ENCODE data around the gene BNIP5.

BNIP5 gene

DNA sequence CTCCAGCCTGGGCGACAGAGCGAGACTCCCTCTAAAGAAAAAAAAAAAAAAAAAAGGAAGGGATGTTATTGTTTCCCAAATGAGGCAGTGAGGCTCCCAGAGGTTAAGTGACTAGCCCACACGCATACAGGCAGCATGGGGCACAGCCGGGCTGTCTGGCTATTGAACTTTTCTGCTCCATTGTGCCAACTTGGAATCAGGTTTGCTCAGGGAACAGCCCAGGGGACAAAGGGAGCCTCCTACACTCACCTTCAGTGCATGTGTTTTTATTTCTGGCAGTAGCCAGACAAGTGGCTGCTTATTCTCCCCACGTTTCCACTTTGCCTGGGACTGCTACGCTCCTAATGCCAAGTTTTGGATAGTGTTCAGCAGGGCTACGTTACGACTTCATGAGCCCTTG lies 40.1 kb upstream of the BNIP5 start:
- Histone ChIP-seq H3F3A (ENCODE audit: low read depth) (no peaks in the 10 kb centered on the region), H4K20me1 (ENCODE audit: insufficient read depth, low read length, poor library complexity, severe bottlenecking) (no peaks in the 10 kb centered on the region), H3K79me2 (ENCODE audit: insufficient read depth, low read length) (no peaks in the 10 kb centered on the region), H3K36me3 (ENCODE audit: insufficient read depth, low read length) (no peaks in the 10 kb centered on the region), H3K4me3 (ENCODE audit: low read length, poor library complexity, severe bottlenecking) (no peak overlapping the region), H3K27me3 (ENCODE audit: insufficient read depth, low read length, poor library complexity, severe bottlenecking) (no peaks in the 10 kb centered on the region), H2AFZ (ENCODE audit: low read length) (no peak overlapping the region), H3K9me2 (replicated peaks; ENCODE audit: low read depth, low read length) (no peaks in the 10 kb centered on the region), H3K9ac (ENCODE audit: low read depth, low read length, poor library complexity, severe bottlenecking) (no peak overlapping the region), H3K4me1 (ENCODE audit: insufficient read depth, low read length, poor library complexity, severe bottlenecking) (no peaks in the 10 kb centered on the region), H3K4me2 (ENCODE audit: low read depth, low read length, poor library complexity, severe bottlenecking) (no peak overlapping the region), H3K9me3 (ENCODE audit: insufficient read depth, low read depth, low read length) (no peaks in the 10 kb centered on the region)
- no peak for TF ChIP-seq EZH2phosphoT487 (IDR thresholded peaks at IDR 0.05; ENCODE audit: borderline replicate concordance)

- Histone ChIP-seq H3K79me2 (ENCODE audit: insufficient read depth, low read length) (no peaks in the 10 kb centered on the region), H3K9me2 (replicated peaks; ENCODE audit: low read depth, low read length) (no peaks in the 10 kb centered on the region), H3K9ac (ENCODE audit: low read depth, low read length, poor library complexity, severe bottlenecking) (no peak overlapping the region), H3K4me2 (ENCODE audit: low read depth, low read length, poor library complexity, severe bottlenecking) (no peak overlapping the region), H3K36me3 (ENCODE audit: insufficient read depth, low read length) (no peaks in the 10 kb centered on the region), H3K4me3 (ENCODE audit: low read length, poor library complexity, severe bottlenecking) (no peak overlapping the region), H3K4me1 (ENCODE audit: insufficient read depth, low read length, poor library complexity, severe bottlenecking) (no peaks in the 10 kb centered on the region), H3F3A (ENCODE audit: low read depth) (no peaks in the 10 kb centered on the region), H2AFZ (ENCODE audit: low read length) (no peak overlapping the region), H3K9me3 (ENCODE audit: insufficient read depth, low read depth, low read length) (no peaks in the 10 kb centered on the region), H3K27me3 (ENCODE audit: insufficient read depth, low read length, poor library complexity, severe bottlenecking) (no peaks in the 10 kb centered on the region), H4K20me1 (ENCODE audit: insufficient read depth, low read length, poor library complexity, severe bottlenecking) (no peaks in the 10 kb centered on the region)
- no peak for TF ChIP-seq EZH2phosphoT487 (IDR thresholded peaks at IDR 0.05; ENCODE audit: borderline replicate concordance)
- TF ChIP-seq, protein P1, sequence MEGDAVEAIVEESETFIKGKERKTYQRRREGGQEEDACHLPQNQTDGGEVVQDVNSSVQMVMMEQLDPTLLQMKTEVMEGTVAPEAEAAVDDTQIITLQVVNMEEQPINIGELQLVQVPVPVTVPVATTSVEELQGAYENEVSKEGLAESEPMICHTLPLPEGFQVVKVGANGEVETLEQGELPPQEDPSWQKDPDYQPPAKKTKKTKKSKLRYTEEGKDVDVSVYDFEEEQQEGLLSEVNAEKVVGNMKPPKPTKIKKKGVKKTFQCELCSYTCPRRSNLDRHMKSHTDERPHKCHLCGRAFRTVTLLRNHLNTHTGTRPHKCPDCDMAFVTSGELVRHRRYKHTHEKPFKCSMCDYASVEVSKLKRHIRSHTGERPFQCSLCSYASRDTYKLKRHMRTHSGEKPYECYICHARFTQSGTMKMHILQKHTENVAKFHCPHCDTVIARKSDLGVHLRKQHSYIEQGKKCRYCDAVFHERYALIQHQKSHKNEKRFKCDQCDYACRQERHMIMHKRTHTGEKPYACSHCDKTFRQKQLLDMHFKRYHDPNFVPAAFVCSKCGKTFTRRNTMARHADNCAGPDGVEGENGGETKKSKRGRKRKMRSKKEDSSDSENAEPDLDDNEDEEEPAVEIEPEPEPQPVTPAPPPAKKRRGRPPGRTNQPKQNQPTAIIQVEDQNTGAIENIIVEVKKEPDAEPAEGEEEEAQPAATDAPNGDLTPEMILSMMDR (conservative IDR thresholded peaks at IDR 0.05; ENCODE audit: low read length) = no peak
Measured at GRCh38 chr6:36376183-36376582, 39.5 kb upstream of the BNIP5 start.

- Histone ChIP-seq H4K20me1 (ENCODE audit: insufficient read depth, low read length, poor library complexity, severe bottlenecking) (no peaks in the 10 kb centered on the region), H3K4me2 (ENCODE audit: low read depth, low read length, poor library complexity, severe bottlenecking) (no peak overlapping the region), H3K9ac (ENCODE audit: low read depth, low read length, poor library complexity, severe bottlenecking) (no peak overlapping the region), H3K9me3 (ENCODE audit: insufficient read depth, low read depth, low read length) (no peaks in the 10 kb centered on the region), H3K36me3 (ENCODE audit: insufficient read depth, low read length) (no peaks in the 10 kb centered on the region), H3K4me1 (ENCODE audit: insufficient read depth, low read length, poor library complexity, severe bottlenecking) (no peaks in the 10 kb centered on the region), H3F3A (ENCODE audit: low read depth) (no peaks in the 10 kb centered on the region), H2AFZ (ENCODE audit: low read length) (no peak overlapping the region), H3K27me3 (ENCODE audit: insufficient read depth, low read length, poor library complexity, severe bottlenecking) (no peaks in the 10 kb centered on the region), H3K9me2 (replicated peaks; ENCODE audit: low read depth, low read length) (no peaks in the 10 kb centered on the region), H3K79me2 (ENCODE audit: insufficient read depth, low read length) (no peaks in the 10 kb centered on the region), H3K4me3 (ENCODE audit: low read length, poor library complexity, severe bottlenecking) (no peak overlapping the region)
- no peak for TF ChIP-seq EZH2phosphoT487 (IDR thresholded peaks at IDR 0.05; ENCODE audit: borderline replicate concordance)
- TF ChIP-seq, protein P1 (conservative IDR thresholded peaks at IDR 0.05; ENCODE audit: low read length) = no peak
Measured at GRCh38 chr6:36375644-36376155, 39.0 kb upstream of the BNIP5 start.

DNA sequence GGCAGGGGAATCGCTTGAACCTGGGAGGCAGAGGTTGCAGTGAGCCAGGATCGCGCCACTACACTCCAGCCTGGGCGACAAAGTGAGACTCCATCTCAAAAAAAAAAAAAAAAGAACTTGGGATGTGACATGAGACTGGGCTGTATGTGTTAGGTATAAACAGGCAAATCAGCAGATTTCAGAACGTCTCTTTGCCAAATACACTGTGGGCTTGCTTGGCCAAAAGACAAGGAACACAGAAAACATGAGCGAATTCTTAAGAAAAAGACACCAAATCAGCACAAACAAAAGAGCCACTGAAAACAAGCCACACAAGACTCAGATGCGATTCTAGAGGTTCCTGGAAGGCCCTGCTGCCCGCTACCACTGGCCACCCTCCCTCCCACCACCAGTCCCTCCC lies 38.3 kb upstream of the BNIP5 start:
- H3K4me2 ChIP-seq (ENCODE audit: low read depth, low read length, poor library complexity, severe bottlenecking) = no peak overlapping the region
- H3K4me3 ChIP-seq (ENCODE audit: low read length, poor library complexity, severe bottlenecking) = no peak overlapping the region
- no peaks in the 10 kb centered on the region for H3K9me3 ChIP-seq (ENCODE audit: insufficient read depth, low read depth, low read length)
- no peaks in the 10 kb centered on the region for H3K4me1 ChIP-seq (ENCODE audit: insufficient read depth, low read length, poor library complexity, severe bottlenecking)
- no peak overlapping the region for H3K9ac ChIP-seq (ENCODE audit: low read depth, low read length, poor library complexity, severe bottlenecking)
- no peaks in the 10 kb centered on the region for H3K9me2 ChIP-seq (replicated peaks; ENCODE audit: low read depth, low read length)
- H3F3A ChIP-seq (ENCODE audit: low read depth) = no peaks in the 10 kb centered on the region
- no peaks in the 10 kb centered on the region for H4K20me1 ChIP-seq (ENCODE audit: insufficient read depth, low read length, poor library complexity, severe bottlenecking)
- no peak overlapping the region for H2AFZ ChIP-seq (ENCODE audit: low read length)
- no peaks in the 10 kb centered on the region for H3K27me3 ChIP-seq (ENCODE audit: insufficient read depth, low read length, poor library complexity, severe bottlenecking)
- no peaks in the 10 kb centered on the region for H3K79me2 ChIP-seq (ENCODE audit: insufficient read depth, low read length)
- TF ChIP-seq, protein P1 (conservative IDR thresholded peaks at IDR 0.05; ENCODE audit: low read length) = no peak
- TF ChIP-seq EZH2phosphoT487 (IDR thresholded peaks at IDR 0.05; ENCODE audit: borderline replicate concordance) = no peak
- H3K36me3 ChIP-seq (ENCODE audit: insufficient read depth, low read length) = no peaks in the 10 kb centered on the region
